Esophagus (tissue), 2 donors: ENCODE results near the gene TLR1. TPM values are rescaled to one million over a fixed set of nuclear protein-coding genes. Genes with fewer than 3 reads are reported as not detected.

Experiments
- H3K27ac ChIP-seq, 2 donors: one replicate each; pipeline ENCODE4 v1.5.1; 2013; ENCODE audit warnings: low read depth in 2 of 2, mild to moderate bottlenecking in 2 of 2, inconsistent platforms in 1 of 2, low read length in 1 of 2, moderate library complexity in 1 of 2
- H3K27me3 ChIP-seq, 2 donors: one replicate each; pipeline ENCODE4 v1.6.1; 2013; ENCODE audit warnings: low read length in 2 of 2, control low read depth in 1 of 2, mild to moderate bottlenecking in 1 of 2; ENCODE audit not compliant: insufficient read depth in 2 of 2, control insufficient read depth in 1 of 2
- H3K36me3 ChIP-seq, 2 donors: one replicate each; pipeline ENCODE4 v1.6.1; 2013; ENCODE audit warnings: low read length in 1 of 2; ENCODE audit not compliant: control insufficient read depth in 2 of 2, insufficient read depth in 2 of 2
- H3K4me1 ChIP-seq, 2 donors: one replicate each; pipeline ENCODE4 v1.6.1; 2013; ENCODE audit warnings: low read length in 1 of 2; ENCODE audit not compliant: control insufficient read depth in 2 of 2, insufficient read depth in 2 of 2
- H3K4me3 ChIP-seq, 2 donors: one replicate each; pipeline ENCODE4 v1.5.1; 2013; ENCODE audit warnings: low read length in 2 of 2, mild to moderate bottlenecking in 2 of 2, low read depth in 1 of 2, moderate library complexity in 1 of 2
- H3K9me3 ChIP-seq, 2 donors: one replicate each; pipeline ENCODE4 v1.6.1; 2013; ENCODE audit warnings: mild to moderate bottlenecking in 2 of 2, low read depth in 1 of 2, low read length in 1 of 2, moderate library complexity in 1 of 2; ENCODE audit not compliant: control insufficient read depth in 2 of 2, insufficient read depth in 1 of 2
- WGBS, 2 donors: extraction: QIAGEN DNeasy Blood & Tissue Kit; methylation state at CpG; one replicate each; pipeline ENCODE4 v1.1.7; 2013; 5-methylcytosine and 5-hydroxymethylcytosine counted together
- polyA plus RNA-seq, 2 donors: library from polyadenylated mRNA; stranded (reverse); fragments of 200-250 nt; gene quantifications; one replicate each; pipeline ENCODE4 v1.2.3, GENCODE V29; 2013
- donor health status: healthy with polysubstance abuse.
- donor health status: Bipolar disorder and iron deficiency.

The TLR1 gene
- polyA plus RNA-seq: 1 to 10 TPM; 1.2 TPM

DNA sequence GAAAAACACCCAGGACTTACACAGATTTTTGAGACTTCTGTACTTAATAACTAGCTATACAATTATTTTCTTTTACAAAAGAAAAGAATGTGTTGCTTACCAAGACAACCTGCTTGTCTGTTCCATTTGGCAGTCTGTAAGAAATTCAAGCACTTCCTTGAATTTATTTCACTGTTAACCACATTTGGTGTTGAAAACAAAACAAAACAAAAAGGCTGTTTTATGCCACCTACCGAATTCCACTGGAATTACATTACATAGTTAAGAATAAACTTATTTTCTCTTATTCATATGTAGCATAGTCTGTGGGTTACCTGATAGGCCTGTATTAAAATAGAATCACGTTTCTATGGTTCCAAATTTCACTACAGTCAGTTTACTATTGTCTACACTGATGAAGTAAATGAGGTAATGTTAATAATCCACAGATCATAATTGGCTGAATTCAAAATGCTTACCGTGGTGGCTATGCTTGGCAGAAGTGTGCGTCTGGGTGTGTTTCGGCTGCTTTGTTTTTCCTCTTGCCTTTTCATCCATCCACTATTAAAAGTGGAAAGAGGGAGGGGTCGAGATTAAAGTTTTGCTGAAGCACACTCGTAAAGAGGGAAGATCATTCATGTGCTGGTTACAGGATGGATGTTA is at the start of gene TLR1:
Gene TLR1, minus strand, starts transcription at position 138 of the 642 bp plus-strand sequence. CDS start 5,960 bp downstream, outside the sequence.
- Histone ChIP-seq H3K4me1 (no peaks in the 10 kb centered on the region), H3K27ac (peak within 1 kb of the TSS; percentile 55 to 65), H3K9me3 (no peaks in the 10 kb centered on the region), H3K4me3 (peak within 1 kb of the TSS; percentile 33 to 37), H3K27me3 (no peaks in the 10 kb centered on the region), H3K36me3 (peaks cover 0 to 4% of the 10 kb centered on the region in 2 donors)
- WGBS, 2 donors: 25 to 26% methylated on average over 7 of the region's 7 CpGs

- H3K27me3 ChIP-seq: no peaks in the 10 kb centered on the region
- 94 to 95% methylated on average over 3 of the region's 3 CpGs for WGBS, 2 donors
- no peaks in the 10 kb centered on the region for H3K4me1 ChIP-seq
- H3K27ac ChIP-seq: no peak overlapping the region
- no peaks in the 10 kb centered on the region for H3K36me3 ChIP-seq
- H3K4me3 ChIP-seq: no peak overlapping the region
- H3K9me3 ChIP-seq: no peaks in the 10 kb centered on the region
Observed at GRCh38 chr4:38846015-38846414, 41.4 kb upstream of the TLR1 start.

DNA sequence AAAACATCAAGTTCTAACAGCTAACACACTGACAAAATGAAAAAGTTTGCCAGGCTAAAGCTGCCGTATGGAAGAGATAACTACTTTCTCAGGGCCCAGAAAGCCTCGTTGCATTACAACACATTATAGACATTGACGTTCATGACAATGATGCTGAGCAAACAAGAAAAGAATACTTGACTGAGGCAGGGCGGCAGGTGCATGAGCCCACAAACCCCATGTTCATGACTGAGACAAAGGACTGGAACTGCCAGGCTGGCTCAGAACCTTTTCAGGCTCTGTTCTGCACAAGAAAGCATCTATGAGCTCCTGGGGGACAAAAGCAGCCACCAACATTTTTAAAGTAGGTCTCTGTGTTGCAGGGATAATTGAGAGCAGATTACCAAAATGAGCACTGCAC is 38.4 kb upstream of the TLR1 start:
- no peaks in the 10 kb centered on the region for H3K36me3 ChIP-seq
- 69 to 79% methylated on average over 4 of the region's 4 CpGs for WGBS, 2 donors
- H3K9me3 ChIP-seq: no peaks in the 10 kb centered on the region
- no peak overlapping the region for H3K27ac ChIP-seq
- no peaks in the 10 kb centered on the region for H3K27me3 ChIP-seq
- no peak overlapping the region for H3K4me3 ChIP-seq
- no peaks in the 10 kb centered on the region for H3K4me1 ChIP-seq

DNA sequence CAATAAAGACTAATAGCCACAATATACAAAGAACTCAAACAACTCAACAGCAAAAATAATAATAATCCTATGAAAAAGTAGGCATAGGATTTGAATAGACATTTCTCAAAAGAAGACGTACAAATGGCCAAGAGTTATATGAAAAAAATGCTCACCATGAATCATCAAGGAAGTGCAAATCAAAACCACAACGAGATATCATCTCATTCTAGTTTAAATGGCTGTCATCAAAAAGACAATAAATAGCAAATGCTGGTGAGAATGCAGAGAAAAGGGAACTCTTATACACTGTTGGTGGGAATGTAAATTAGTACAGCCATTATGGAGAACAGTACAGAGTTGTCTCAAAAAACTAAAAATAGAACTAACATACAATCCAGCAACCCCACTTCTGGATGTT is 33.3 kb upstream of the TLR1 start:
- Histone ChIP-seq H3K4me3 (no peak overlapping the region), H3K4me1 (no peaks in the 10 kb centered on the region), H3K36me3 (no peaks in the 10 kb centered on the region), H3K9me3 (no peaks in the 10 kb centered on the region), H3K27me3 (no peaks in the 10 kb centered on the region), H3K27ac (no peak overlapping the region)
- 41 to 47% methylated on average over 2 of the region's 2 CpGs for WGBS, 2 donors

DNA sequence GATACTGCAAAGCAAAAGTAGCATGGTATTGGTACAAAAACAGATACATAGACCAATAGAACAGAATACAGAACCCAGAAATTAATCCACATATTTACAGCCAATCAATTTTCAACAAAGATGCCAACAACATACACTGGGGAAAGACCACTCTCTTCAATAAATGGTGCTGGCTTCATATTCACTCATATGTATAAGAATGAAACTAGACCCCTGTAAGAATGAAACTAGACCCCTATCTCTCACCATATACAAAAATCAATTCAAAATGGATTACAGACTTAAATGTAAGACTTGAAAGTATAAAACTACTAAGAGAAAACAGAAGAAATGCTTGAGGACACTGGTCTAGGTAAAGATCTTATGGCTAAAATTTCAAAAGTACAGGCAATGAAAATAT is 32.7 kb upstream of the TLR1 start:
- Histone ChIP-seq H3K9me3 (no peaks in the 10 kb centered on the region), H3K4me3 (no peak overlapping the region), H3K4me1 (no peaks in the 10 kb centered on the region), H3K27me3 (no peaks in the 10 kb centered on the region), H3K36me3 (no peaks in the 10 kb centered on the region), H3K27ac (no peak overlapping the region)

GRCh38 chr4:38834570-38834969 is 30.0 kb upstream of the TLR1 start:
- Histone ChIP-seq H3K27me3 (no peaks in the 10 kb centered on the region), H3K36me3 (no peaks in the 10 kb centered on the region), H3K27ac (no peak overlapping the region), H3K4me3 (no peak overlapping the region), H3K9me3 (no peaks in the 10 kb centered on the region), H3K4me1 (no peaks in the 10 kb centered on the region)
- WGBS, 2 donors: 94 to 95% methylated on average over 4 of the region's 4 CpGs

- no peaks in the 10 kb centered on the region for H3K9me3 ChIP-seq
- WGBS, 2 donors: 92 to 93% methylated on average over 7 of the region's 7 CpGs
- no peaks in the 10 kb centered on the region for H3K4me1 ChIP-seq
- H3K4me3 ChIP-seq: no peak overlapping the region
- no peaks in the 10 kb centered on the region for H3K36me3 ChIP-seq
- no peaks in the 10 kb centered on the region for H3K27me3 ChIP-seq
- no peak overlapping the region for H3K27ac ChIP-seq
Observed at GRCh38 chr4:38832624-38833528, 28.3 kb upstream of the TLR1 start.

GRCh38 chr4:38832206-38832605 is 27.6 kb upstream of the TLR1 start:
- H3K27ac ChIP-seq: no peak overlapping the region
- H3K9me3 ChIP-seq: no peaks in the 10 kb centered on the region
- H3K27me3 ChIP-seq: no peaks in the 10 kb centered on the region
- no peak overlapping the region for H3K4me3 ChIP-seq
- no peaks in the 10 kb centered on the region for H3K4me1 ChIP-seq
- WGBS, 2 donors: 94 to 100% methylated on average over 1 of the region's 1 CpG
- no peaks in the 10 kb centered on the region for H3K36me3 ChIP-seq

- H3K4me3 ChIP-seq: no peak overlapping the region
- H3K9me3 ChIP-seq: no peaks in the 10 kb centered on the region
- H3K27me3 ChIP-seq: no peaks in the 10 kb centered on the region
- no peaks in the 10 kb centered on the region for H3K4me1 ChIP-seq
- H3K36me3 ChIP-seq: no peaks in the 10 kb centered on the region
- H3K27ac ChIP-seq: no peak overlapping the region
Observed at GRCh38 chr4:38831653-38832052, 27.1 kb upstream of the TLR1 start.

GRCh38 chr4:38829237-38829636 is 24.6 kb upstream of the TLR1 start:
- no peaks in the 10 kb centered on the region for H3K36me3 ChIP-seq
- WGBS, 2 donors: 88 to 90% methylated on average over 5 of the region's 5 CpGs
- H3K4me1 ChIP-seq: no peaks in the 10 kb centered on the region
- H3K9me3 ChIP-seq: no peaks in the 10 kb centered on the region
- no peak overlapping the region for H3K4me3 ChIP-seq
- no peaks in the 10 kb centered on the region for H3K27me3 ChIP-seq
- no peak overlapping the region for H3K27ac ChIP-seq
